Activated naive CD4-positive, alpha-beta T cell treated with Interleukin-2 at 50 U/mL for 16 hours (primary cell): ENCODE measurements around the gene MAG.
A peak's percentile ranks its signal among the peaks of the same experiment; 100 is the strongest.

ENCODE experiments used
- DNase-seq: peaks from one replicate; pipeline ENCODE4 v3.0.0-alpha.2; 2020

Gene MAG

GRCh38 chr19:35265126-35265899 lies 26.6 kb upstream of the MAG start:
- DNase-seq, result no peak

DNA sequence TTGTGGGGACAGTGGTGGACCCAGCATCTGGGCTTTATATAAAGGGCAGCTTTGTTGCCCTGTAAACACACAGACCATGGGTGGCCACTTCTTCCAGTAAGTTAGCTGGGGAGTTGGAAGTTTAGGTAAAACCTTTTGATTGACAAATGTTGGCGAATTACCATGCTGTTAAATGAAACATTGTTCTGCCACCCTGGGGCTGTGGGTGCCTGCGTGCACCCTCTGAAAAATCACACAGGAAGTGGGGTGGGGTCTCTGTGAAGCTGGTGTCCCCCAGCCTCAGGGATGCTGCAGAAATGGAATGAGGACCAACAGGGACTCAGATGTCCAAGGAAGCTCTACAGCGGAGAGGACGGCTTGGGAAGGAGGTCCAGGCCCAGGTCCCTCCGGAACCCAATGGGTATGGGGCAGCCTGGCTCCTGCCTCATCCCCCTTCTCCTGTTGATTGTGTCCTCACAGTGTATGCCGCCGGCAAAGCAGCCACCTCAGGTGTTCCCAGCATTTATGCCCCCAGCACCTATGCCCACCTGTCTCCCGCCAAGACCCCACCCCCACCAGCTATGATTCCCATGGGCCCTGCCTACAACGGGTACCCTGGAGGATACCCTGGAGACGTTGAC lies 26.0 kb upstream of the MAG start:
- no peak for DNase-seq

- DNase-seq, result no peak
Observed at GRCh38 chr19:35266520-35267352, 25.2 kb upstream of the MAG start.

GRCh38 chr19:35267353-35267817 lies 24.6 kb upstream of the MAG start:
- DNase-seq, result peak; percentile 51

DNA sequence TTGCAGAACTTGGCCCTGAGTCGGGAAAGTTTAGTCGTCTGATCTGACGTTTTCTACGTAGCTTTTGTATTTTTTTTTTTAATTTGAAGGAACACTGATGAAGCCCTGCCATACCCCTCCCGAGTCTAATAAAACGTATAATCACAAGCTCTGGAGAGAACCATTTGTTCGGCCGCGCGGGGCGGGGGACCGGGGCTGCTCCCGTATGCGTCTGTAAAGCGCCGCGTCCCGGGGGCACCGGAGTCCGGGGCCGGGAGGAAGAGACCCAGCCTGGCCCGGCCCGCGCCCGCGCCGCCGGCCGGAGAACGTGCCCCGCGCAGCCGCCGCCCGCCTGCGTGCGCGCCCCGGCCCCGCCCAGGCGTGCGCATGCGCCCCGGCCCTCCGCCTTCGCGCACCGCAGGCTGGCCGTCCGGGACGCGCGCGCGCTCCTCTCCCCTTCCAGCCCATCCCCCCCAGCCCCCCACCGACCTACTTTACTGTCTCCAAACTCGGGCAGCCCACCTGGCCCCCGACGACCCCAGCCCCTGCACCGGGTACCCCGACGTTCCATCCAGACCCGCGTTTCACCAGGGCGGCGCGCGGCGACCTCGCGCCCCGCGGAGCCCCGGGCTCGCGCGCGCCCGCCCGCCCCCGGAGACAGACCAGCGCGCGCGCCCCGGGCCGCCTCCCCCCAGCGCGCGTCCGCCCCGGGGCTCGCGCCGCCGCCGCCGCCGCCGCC lies 24.0 kb upstream of the MAG start:
- peak; percentile 76 for DNase-seq

- DNase-seq, result peak; percentile 68
Observed at GRCh38 chr19:35268536-35269437, 23.2 kb upstream of the MAG start, which contains the start of gene USF2. Gene USF2, plus strand, starts transcription at chr19:35268962. Its CDS starts 140 bp downstream, at chr19:35269102.

DNA sequence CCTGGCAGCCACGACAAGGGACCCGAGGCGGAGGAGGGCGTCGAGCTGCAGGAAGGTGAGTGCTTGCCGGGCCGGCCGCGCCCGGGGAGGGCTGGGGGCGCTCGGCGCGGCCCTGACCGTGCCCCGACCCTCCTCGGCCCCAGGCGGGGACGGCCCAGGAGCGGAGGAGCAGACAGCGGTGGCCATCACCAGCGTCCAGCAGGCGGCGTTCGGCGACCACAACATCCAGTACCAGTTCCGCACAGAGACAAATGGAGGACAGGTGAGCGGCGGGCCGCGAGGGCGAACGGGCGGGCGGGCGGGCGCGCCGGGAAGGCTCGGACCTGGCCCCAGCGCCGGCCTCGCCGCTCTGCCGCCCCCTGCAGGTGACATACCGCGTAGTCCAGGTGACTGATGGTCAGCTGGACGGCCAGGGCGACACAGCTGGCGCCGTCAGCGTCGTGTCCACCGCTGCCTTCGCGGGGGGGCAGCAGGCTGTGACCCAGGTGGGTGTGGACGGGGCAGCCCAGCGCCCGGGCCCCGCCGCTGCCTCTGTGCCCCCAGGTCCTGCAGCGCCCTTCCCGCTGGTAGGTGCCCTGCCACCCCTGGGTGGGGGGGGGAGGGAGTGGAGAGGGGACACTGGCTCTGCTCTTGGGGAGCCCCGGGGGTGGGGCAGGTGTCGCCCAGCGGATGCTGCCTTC lies 22.4 kb upstream of the MAG start:
- peak; percentile 80 for DNase-seq

DNA sequence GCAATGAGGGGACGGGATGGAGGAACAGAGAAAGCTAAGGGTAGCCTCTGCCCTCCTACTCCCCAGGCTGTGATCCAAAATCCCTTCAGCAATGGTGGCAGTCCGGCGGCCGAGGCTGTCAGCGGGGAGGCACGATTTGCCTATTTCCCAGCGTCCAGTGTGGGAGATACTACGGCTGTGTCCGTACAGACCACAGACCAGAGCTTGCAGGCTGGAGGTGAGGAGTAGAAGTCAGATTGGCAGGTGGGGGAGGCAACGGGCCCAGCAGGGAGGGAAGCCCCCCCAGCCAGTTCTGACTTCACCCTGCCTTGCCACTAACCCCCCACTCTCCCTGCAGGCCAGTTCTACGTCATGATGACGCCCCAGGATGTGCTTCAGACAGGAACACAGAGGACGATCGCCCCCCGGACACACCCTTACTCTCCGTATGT lies 21.6 kb upstream of the MAG start:
- DNase-seq, result no peak

- DNase-seq, result no peak
Observed at GRCh38 chr19:35271546-35271945, 20.4 kb upstream of the MAG start.

DNA sequence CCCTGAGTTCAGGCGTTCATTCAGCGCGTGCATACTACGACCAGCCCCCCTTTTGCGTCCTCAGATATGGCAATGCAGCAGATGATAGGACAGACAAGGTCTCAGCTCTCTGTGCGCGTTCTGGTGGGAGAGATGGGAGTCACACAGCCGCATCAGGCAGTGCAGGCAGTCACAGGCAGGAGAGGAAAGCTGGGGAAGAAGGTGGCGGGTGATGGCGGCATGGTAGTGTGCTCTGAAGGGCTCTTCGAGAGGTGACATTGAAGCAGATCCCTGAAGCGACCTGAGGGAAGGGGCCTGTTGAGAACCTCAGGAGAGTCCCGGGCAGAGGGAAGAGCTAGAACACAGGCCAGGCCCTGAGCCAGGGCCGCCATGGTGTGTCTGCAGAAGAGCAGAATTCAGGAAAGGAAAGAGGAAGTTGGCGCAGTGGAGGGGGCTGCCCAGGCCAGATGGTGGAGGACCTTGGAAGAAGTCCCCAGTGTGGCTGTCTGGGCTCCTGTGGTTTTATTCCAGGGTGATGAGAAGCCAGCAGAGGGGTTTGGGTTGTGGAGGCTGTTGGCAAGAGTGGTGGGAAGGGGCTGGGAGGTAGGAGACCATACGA lies 19.7 kb upstream of the MAG start:
- DNase-seq, result no peak

- DNase-seq, result no peak
Observed at GRCh38 chr19:35272954-35273649, 18.9 kb upstream of the MAG start.

- DNase-seq, result no peak
Observed at GRCh38 chr19:35273686-35274259, 18.2 kb upstream of the MAG start.

- no peak for DNase-seq
Observed at GRCh38 chr19:35274323-35274722, 17.6 kb upstream of the MAG start.

- DNase-seq, result no peak
Observed at GRCh38 chr19:35276706-35277281, 15.2 kb upstream of the MAG start.

- DNase-seq, result no peak
Observed at GRCh38 chr19:35278578-35279284, 13.2 kb upstream of the MAG start.

GRCh38 chr19:35279374-35279773 lies 12.6 kb upstream of the MAG start:
- DNase-seq, result no peak

DNA sequence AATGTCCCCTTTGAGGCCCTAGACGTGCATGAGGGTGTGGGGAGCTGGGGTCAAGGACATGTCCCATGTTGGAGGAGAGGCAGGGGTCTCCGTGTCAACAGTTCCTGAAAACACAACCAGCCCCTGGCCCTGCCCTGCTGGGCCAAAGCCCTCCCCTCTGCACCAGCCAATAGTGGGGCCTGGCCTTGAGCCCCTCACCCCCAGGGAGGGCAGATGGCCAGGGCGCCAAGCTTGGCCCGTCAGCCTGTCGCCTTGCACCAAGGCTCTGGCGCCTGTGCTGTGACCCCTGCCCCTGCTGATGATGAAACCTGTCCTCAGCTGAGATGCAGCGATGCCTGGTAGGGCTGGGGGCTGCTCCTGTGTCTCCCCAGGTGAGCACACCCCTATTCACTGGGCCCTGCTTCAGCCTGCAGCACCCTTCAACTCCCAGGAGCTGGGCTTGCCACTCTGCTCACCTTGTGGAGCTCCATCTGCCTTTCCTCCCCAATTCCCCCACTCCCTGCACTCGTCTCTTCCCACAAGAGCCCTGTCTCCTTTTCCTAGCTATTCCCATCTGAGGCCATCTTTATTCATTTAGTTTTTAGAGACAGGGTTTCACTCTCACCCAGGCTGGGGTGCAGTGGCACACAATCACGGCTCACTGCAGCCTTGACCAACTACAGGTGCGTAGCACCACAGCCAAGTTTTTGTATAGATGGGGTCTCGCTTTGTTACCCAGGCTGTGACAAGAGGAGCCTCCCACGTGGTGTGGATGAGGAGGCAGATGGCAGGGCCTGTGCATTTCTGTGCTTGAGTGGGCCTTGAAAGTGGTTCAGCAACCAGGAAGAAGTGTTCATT lies 11.8 kb upstream of the MAG start:
- no peak for DNase-seq

DNA sequence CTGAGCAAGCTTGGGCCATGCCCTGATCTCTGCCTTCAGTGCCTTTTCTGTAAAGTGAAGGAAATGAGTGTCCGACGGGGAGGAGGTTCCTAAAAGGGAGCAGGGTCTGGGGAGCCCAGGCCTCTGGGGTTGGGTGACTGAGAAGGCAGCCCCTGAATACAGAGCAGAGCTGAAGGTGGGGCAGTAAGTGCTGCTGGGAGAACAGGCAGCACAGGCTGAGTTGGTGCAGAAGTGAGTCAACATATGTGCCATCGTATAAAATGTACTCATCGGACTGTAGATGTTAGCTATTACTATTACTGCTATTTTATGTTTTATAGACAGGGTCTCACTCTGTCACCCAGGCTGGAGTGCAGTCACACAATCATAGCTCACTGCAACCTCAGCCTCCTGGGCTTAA lies 10.7 kb upstream of the MAG start:
- no peak for DNase-seq
